Right hindlimb (tissue), 1 donor: ENCODE results near the gene GPR3.
"Not testable (repeated sequence)": the region's sequence is repeated elsewhere in the genome, so short reads cannot be mapped to it uniquely, and the experiment has no call there.

Experiments used
- DNase-seq: peaks from one replicate; pipeline ENCODE4 v3.0.0-alpha.2; 2018

Gene GPR3

DNA sequence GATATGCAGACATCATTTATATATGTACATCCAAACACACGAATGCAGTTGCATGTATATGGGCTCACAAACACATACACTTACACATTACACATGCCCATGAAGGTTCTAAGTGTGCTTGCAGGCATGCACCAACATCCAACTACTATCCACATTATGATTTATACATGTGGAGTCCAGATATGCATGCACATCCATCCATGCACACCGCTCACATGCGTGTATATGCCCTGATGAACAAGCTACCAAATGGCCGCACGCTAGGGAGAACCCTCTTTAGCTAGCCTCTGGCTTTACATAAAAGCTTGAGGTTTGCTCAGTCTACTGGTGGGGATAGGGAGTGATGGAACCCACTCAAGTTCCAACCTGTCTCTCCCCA is 8.5 kb downstream of the GPR3 start:
- no peak for DNase-seq

DNA sequence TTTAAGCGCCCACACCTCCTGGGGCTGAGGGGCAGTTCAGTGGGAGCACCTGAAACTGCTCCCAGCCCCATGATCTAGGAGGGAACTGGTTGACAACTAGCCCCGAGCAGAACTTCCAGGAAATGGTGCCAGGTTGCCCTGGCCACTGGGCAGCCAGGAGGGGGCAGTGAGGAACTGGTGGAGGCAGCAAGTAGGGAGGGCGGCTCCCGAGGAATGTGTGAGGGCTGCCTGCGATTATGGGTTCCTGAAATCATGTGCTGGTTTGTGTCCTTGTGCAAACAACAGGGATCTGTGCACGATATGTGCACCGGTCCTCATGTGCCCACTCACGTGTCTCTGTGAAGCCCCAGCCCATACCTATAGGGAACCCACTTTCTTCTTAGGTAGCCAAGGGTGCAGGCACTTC is 9.9 kb downstream of the GPR3 start:
- DNase-seq: peak; percentile 77

DNA sequence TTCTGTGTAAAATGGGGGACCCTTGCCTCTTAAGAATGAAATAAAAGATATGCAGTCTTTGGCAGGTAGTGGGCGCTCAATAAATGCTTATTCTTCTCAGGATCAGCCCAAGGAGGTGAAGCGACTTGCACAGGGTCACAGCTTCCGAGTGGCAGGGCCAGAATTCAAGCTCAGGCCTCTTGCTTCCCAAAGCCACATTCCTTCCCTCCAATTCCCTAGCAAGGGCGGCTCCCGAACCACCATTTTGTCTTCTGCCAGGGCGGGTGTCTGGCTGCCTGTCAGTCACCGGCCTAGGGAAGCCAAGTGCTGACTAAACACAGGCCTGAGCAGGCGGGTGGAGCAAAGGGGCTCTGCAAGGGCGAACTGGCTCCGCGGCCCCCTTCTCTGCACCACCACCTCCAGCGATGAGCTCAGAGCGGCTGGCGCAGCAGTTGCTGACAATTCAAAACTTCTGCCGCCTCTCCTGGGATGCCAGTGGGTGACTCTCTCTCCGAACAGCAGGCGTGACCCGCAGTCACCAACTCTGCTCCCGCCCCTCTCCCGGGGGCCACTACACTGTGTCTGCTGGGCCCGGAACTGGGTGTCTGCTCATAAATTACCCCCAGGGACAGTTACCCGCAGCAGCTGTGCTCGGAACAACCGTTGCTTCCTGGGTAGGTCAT is 10.8 kb downstream of the GPR3 start:
- DNase-seq: peak; percentile 92

DNA sequence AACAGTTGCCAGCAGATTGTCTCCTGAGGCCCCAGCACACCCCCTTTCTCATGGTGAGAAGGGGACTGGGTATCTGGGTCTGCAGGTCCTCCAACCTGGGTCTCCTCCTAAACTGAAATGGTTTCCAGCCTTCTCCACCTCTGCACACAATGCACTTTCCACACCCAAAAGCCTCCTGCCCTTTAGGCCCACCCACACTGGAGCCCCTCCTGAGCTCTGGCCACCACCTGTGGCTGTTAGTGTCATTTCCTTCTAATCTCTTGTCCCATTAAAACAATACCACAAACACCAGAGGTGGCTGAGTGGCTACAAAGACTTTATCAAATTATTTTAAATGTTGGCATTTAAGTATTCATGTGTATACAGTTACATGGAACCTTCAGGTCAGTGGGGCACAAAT is 11.5 kb downstream of the GPR3 start:
- DNase-seq: no peak

DNA sequence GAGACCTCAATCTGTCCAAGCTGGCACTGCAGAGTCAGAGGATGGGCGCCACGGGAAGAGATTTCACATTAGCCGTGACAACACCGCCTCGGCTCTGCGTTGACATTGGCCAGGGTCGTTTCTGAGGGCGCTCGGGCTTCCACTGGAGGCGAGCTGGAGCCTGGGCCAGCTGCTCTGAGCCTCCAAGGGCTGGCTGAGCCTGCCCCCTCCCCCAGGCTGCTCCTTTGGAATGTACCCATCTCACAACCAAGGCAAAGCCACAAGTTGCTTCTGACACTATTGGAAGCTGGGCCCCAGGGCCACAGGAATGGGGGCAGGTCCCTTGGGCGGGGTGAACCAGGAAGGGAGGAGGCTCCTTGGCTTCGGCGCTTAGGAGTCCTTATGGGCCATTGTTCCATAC is 12.7 kb downstream of the GPR3 start:
- peak; percentile 70 for DNase-seq

DNA sequence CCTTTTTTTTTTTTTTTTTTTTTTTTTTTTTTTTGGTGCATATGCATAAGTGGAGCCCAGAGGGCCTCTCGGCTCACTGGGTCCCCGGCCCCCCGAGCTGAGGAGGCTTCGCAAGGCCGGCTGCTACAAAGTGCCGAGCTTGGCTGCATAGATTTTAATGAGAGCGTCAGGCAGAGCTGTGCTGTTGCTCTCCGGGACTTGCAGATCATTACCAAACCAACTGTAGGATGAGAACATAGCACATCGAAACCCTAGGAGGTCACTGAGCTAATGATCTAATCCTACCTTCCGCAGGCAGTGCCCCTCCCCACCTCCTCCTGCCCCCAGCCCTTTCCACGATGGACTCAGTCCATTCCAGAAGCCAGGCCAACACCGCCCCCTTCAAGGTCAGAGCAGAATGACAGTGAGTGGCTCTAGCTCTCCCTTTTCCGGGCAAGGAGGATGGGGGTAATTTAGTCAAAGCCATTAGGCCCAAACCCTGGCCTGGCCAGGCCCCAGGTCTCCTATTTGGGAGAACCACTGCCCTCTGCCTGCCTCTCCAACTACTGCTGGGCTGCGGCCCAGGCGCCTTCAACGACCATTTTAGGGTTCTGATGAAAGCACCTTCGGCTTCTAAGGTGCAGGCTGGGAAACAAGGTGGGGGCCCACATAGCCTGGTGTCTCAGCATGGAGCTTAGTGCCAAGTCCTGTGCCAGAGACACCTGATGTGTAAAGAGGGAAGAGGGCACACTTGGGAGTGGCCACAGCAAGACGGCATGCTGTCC is 13.4 kb downstream of the GPR3 start:
- not testable (repeated sequence) for DNase-seq

DNA sequence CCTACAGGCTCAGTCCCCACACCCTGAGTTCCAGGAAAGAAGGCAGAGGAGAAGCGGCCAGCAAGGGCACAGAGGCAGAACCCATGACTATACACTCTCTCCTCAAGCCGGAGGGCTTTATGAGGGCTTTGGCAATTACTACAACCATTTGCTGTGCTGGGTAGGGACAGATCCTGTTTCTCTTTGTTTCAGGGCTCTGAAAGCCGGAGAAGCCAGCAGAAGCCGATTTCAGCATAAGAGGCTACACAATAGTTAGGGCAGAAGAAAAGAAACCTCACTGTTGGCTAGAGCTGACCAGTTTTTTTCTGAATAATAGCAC is 13.9 kb downstream of the GPR3 start:
- no peak for DNase-seq

DNA sequence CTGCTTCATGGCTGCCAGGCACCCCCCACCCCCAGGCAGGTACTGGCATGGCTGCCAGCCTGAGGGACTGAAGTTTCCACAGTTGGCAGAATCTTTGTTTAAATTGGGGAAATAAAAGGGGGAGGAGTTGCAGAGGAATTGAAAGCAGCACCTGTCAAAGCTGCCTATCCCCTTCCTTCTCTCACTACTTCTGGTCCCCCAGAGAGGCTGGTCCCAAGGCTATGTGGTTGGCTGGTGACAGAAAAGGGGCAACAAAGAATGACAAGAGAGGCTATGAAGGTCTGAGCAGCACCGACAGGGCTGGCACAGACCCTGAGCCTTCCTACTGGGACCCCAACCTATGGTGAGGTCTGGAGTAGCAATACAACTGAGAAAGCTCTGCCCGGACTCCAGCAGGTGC is 14.4 kb downstream of the GPR3 start:
- DNase-seq: not testable (repeated sequence)

DNA sequence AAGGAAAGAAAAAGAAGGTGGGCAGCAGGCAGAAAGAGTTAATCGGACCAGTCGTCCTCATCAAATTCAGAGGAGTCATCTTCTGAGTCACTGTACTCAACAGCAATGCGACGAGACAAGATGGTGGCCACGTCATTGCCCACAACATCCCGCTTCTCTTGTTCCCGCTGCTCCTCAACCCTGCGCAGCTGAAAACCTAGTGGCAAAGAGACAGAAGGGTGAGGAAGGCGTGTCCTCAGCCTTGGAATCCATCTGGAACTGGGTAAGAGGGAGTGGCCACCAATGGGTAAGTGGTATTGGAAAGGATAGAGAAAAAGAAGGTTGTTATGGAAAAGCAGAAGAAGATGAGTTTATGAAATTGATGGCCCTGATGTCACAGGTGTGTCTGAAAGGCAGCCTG is 15.7 kb downstream of the GPR3 start:
- DNase-seq: no peak

DNA sequence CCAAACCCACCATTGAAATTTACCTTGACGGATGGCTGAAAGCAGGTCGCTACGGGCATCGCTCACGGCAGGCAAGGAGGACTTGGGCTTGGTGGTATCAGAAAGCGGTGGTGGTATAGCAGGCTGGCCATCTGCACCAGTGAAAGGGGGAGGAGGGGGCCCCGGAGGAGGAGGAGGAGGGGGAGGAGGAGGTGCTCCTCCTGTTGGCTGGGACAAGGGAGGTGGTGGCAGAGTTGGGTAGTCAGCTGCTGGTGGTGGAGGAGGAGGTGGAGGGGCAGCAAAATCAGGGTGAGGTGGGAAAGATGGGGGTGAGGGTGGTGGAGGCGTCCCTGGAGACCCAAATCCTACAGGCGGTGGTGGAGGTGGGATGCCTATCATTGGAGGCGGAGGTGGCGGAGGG is 17.2 kb downstream of the GPR3 start:
- DNase-seq: no peak

DNA sequence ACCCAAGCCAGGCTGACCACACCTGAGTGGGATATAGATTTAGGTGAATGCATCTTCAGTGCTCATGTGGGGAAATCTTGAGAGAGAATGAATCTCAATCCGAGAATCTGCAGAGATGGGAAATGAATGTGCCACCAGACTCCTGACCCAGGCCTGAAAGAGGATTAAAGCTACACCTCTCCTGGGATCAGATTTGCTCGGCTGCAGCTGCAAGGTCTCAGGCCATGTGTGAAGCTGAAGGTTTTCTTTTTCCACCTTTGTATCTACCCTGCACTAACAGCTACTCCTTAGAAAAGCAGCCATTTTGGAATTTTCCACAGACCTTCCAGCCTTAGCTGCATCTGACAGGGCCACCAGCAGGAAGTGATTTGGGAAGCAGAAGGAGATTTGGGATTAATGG is 18.3 kb downstream of the GPR3 start:
- no peak for DNase-seq

DNA sequence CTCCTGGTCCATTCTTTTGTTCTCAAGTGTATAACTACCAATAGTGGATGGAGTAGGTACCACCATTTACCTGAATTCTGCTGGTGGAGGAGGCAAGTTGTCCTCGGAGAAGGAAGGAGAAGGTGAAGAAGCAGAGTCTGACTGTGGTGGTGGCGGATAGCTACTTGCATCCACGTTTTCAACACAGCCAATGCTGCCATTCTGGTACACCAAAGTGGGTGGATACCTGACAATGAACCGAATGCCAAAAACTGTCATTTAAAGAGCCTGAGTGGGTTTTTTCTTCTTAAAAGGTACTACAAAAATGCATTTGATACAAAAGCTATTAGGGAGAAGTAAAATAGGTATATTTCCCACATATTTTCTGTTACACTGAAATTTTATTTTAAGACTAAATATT is 20.1 kb downstream of the GPR3 start:
- DNase-seq: no peak

DNA sequence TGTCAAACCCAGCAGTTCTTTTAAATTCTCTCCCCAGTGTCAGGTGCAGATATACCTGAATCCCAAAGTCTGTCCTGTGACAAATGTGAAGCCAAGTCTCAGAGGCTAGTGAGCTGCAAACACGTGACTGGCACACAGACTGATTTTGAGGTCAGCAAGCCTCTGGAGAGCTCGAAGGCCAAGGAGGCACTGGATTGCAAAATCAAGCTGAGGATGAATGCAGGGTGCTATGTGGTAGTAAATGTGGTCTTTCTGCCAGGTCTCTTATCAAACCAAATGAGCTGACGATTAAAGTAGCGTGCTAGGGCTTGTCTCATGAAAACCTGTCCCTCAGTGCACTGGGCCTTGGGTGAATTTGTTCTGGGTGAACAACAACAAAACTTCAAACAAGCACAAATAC is 20.6 kb downstream of the GPR3 start:
- DNase-seq: no peak

DNA sequence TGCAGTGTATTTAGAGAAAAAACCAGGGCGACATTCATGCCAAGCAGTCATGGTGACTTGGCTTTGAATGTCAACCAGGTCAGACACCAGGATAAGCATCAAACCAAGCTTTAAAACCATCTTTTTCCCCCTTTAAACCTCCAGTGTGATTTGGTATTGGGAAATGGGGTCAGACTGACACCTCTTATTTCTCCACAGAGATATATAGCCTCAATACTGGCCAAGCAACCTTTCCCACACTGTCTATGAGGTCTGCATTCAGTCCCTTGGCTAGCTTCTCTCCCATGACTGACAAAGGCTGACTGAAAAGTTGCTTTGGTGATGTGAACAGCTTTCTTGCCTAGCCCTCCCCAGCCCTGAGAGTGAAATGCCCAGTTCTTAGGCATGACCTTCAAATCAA is 21.7 kb downstream of the GPR3 start:
- DNase-seq: no peak

DNA sequence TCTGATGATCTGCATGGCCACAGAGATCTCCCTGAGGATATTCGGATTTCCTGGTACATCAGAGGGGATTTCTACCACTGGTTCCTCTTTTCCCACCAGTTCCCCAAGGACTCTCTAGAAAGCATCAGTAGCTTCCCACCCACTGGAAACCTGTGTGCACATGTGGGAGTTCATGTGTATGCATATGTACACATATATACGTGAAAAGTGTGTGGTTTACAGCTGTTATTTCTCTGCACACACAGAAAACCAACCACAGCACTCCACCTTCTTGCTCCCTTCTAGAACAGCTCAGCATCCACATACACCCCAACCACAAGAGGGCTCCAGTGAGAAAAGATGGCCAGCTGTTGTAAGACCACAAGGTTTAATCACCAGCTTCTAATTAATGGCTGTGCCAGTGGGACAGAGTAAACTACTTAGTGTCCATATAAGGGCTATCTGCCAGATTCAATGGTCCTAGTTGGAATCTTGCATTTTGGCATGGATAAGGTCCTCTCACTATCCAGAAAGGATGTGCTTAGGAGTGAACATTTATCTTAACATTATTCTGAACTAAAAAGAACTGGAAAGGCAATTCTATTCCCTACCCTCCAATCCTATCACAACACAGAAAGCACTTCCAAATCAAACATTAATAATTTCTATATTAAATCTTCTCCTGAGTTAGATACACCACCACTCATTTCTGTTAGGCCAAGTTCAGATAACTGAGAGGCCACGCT is 24.1 kb downstream of the GPR3 start:
- no peak for DNase-seq

DNA sequence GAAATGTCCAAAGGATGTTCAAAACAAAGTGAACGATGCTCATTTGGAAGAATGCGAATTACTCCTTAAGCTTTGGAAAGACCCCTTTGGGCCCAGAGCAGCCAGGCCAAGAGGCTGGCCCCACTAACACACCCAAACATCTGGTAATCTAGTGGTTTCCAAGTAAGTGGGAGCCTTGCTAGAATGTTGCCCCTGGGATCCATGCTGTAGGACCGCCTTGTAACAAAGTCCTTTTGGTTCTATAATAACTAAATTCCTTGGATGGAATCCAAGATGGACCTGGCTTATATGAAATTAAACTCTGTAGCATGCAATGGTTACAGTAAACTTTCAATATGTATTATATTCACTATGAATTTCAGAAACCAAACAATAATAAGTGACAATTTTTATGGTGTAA is 25.3 kb downstream of the GPR3 start:
- DNase-seq: peak; percentile 67

DNA sequence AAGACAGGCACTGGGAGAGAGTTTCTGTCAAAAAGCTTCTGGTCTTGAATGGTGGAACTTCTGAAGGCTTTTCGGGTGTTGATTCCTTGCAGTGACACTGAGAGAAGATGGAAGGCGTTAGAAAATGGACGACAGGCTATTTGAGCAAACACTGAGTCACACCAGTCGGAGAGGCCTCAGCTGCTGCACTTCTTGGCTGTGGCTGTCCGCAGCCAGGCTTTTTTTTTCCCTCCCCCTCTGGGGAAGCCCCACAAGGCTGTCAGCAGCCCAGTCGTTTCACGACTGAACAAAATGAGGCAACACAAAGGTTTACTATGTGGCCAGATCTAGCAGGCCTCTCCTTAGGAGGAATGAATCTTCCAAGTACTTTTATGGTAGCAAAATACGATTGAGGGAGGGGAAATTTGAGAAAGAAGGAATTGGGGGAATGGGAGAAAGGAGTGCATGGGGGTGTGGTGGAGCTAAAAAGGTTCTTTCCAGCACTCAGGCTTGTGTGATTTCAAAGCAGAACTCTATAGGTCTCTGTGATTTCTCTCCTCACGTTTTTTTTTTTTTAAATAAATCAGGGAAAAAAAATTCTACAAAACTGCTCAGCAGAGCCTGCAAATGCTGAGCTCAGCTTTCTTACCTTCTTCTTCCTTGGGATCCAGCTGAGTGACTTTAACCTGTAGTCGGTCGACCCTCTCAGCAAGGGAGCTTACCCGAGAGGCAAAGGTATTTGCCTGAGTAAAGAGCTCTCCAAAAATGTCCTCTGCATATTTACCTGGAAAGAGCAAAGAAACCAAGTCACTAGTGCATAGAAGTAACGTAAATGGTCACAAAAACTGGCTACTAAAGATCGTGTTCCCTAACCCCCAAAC is 26.1 kb downstream of the GPR3 start:
- peak; percentile 89 for DNase-seq

DNA sequence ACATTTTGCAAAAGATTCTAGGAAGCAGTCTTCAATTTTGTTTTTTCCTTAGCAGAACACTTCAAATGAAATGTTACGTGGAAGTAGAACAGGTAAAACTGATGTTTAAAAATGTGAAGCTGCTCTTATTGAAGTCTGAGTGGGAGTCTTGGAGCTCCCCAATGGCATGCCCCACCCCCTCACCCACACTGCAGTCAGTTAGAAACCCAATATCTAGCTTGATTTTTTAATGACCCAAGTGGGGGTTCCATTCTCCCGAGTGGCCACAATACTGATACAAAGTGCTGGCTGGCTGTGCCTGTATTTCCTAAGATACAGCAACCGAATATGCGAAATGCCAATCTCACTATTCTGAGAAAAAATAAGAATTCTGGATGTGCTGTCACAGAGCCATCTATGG is 31.3 kb downstream of the GPR3 start:
- no peak for DNase-seq

DNA sequence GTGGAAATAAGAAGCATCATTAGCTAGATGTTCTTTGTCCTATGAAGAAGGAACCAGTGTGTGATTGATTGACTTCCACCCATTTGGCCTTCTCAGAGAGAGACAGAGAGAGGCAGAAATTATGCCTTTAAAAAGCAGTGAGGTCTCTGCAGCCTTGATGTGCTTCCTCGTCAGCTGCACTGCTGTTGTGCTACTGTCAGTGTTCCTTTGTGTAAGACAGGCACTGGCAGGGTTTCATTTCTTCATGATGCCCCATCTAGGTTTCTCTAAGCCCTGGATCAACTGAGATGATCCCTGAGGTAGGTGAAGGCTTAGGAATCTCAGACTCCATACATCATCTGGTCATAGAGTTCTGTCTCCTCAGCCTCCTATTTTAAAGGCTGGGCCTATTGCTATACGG is 34.9 kb downstream of the GPR3 start:
- no peak for DNase-seq

DNA sequence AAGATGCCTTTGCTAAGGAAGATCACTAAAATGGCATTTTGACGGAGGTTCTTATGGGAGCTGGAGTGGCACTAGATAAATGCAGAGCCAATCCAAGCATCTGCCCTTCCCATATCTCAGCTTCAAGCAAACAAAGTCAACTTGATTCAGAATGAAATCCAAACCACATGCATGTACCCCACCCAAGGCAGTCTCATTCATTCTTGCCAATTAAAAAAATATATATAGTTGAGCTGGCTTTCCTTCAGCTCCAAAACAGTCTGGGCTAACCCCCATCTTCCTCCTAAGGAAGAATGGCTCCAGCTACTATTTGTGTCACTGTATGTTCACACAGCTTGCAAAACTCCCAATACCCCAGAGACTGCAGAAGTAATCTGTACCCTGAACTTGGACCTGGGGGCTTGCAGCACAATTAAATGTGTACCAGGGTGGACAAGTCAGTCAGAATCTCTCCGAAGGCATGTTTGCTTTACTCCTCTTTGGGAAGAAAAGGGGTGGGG is 35.4 kb downstream of the GPR3 start:
- DNase-seq: no peak

DNA sequence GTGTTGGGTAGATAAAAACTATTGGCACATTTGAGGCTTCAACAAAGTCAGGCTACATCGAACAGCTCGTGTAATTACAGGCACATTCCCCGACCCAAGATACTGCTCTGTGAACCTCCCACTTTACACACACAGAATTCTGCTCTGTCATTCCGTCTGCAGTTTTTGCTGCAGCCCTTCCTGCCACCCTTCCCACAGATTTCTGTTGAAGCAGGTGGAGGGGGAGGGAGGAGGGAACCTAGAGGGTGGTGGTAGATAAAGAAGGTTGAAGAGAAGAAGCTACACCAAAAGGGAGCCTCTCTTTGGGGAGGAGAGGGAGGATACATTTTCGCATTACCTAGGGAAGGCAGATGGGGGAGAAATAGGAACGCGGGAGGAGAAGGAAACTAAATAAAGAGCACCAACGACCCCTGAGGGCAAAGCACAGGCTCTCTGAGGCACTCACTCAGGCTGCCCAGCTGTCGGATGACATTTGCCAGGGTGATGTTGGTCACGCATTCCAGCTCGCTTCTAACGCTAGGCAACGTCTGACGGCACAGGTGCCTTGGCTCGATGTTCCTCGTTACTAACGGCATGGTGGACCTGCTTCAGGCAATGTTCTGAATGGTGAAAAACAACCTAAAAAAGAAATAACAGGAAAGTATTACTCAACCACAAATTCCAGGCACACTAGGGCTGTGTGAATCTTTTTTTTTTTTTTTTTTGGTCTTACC is 36.0 kb downstream of the GPR3 start:
- peak; percentile 58 for DNase-seq

DNA sequence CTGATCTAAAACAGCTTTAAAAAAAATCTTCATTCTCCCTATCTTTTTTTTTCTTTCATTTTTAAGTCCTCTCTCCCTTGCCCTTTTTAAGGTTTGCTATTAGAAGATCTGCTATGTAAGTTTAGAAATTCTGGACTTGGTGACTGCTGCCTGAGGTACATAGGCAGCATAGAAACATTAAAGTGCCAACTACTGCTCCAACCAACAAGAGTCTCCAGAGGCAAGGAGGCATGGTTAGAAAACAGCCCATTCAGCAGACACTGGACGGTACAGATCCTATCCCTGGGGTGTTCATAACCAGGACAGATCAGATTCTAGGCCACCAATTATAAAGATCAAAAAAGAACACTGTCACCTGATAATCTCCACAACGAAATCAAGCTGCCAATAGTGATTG is 36.6 kb downstream of the GPR3 start:
- no peak for DNase-seq
